GM12873 (cell line): Measurements from ENCODE around the gene BDKRB1.

Source experiments
- TF ChIP-seq, protein P1 (sequence below): IDR thresholded peaks from 2 replicates; pipeline ENCODE4 v1.5.1; 2012; ENCODE audit warnings: low read depth, mild to moderate bottlenecking, moderate library complexity, low read length, control low read depth; ENCODE audit not compliant: insufficient read depth; ENCODE audit errors: missing control alignments

Gene BDKRB1

DNA sequence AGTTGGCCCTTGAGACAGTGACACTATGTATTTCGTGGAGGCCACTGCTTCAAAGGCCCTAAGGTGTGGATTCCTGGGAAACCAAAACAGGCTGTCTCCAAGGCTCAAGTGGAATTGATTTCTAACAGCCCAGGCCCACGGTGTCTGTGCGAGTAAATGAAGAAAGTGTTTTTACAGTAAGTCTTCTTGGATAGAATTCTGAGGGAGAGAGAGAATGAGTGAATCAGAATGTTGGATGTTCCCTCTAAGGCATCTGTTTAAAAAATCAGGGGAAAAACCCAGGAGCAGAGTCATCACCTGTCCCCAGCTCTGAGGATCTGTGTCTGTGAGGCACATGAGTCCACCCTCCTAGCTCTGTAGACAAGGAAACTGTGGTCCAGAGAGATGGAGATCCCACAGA, 22.3 kb upstream of the BDKRB1 start:
- TF ChIP-seq, protein P1, sequence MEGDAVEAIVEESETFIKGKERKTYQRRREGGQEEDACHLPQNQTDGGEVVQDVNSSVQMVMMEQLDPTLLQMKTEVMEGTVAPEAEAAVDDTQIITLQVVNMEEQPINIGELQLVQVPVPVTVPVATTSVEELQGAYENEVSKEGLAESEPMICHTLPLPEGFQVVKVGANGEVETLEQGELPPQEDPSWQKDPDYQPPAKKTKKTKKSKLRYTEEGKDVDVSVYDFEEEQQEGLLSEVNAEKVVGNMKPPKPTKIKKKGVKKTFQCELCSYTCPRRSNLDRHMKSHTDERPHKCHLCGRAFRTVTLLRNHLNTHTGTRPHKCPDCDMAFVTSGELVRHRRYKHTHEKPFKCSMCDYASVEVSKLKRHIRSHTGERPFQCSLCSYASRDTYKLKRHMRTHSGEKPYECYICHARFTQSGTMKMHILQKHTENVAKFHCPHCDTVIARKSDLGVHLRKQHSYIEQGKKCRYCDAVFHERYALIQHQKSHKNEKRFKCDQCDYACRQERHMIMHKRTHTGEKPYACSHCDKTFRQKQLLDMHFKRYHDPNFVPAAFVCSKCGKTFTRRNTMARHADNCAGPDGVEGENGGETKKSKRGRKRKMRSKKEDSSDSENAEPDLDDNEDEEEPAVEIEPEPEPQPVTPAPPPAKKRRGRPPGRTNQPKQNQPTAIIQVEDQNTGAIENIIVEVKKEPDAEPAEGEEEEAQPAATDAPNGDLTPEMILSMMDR, result no peak

DNA sequence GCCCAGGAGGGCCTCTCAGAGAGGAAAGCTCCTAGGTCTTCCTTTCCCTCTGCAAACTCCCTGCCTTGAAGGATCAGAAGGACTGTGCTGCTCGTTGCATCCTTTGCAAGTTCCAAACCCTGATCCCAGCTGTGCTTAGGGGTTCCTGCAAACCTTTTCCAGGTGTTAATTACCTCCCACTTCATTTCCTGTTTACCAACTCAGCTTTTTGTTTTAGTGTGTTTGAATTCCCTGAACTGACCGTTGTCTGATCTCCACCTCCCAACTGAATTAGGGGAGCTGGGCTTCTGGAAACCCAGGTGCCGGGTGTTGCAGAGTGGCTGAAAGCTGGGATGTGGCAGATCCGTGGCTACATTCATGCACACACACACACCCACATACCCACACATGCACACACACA, 20.6 kb upstream of the BDKRB1 start:
- TF ChIP-seq, protein P1, result no peak

DNA sequence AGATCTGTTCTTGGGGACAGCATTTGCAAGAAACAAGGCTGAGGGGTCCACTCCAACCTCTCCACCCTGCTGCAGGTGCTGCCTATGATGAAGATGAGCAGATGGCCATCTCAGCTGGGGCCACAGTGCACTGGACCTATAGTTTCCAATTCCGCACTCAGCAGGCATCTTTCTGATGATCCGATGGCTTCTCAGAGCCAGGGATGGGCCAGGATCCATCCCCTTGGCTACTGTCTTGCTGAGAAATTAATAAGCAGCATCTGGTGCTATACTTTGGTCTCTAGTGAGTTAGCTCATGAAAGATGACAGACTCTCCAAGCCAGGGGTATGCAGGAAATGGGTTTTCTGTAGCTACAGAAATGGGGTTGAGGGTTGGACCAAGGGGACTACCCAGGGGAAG, 18.4 kb upstream of the BDKRB1 start:
- TF ChIP-seq, protein P1, result no peak

GRCh38 chr14:96238676-96239265, 17.2 kb upstream of the BDKRB1 start:
- TF ChIP-seq, protein P1, result no peak

GRCh38 chr14:96239711-96240141, 16.3 kb upstream of the BDKRB1 start:
- TF ChIP-seq, protein P1, result no peak

GRCh38 chr14:96240641-96241040, 15.4 kb upstream of the BDKRB1 start:
- TF ChIP-seq, protein P1, result no peak

DNA sequence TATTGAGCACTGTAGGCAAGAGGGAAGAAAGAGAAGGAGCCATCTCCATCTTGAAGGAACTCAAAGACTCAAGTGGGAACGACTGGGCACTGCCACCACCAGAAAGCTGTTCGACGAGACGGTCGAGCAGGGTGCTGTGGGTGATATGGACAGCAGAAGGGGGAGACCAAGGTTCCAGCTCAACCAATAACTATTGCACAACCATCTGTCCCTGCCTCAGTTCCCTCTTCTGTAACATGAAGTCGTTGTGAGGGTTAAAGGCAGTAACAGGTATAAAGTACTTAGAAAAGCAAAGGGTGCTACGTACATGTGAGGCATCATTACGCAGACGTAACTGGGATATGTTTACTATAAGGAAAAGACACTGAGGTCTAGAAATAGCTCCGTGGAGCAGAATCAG, 13.9 kb upstream of the BDKRB1 start:
- TF ChIP-seq, protein P1, result no peak

DNA sequence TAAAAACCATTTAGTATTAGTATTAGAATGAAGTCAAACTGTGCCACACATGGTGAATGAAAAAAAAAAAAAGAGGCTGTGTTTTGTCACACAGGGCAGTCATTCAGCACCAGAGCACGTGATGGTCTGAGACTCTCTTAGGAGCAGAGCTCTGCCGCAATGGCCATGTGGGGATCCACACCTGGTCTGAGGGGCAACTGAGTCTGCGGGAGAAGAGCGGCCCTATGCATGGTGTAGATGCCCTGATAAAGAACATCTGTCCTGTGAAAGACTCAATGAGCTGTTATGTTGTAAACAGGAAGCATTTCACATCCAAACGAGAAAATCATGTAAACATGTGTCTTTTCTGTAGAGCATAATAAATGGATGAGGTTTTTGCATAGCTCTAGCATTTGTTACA, 12.2 kb upstream of the BDKRB1 start:
- TF ChIP-seq, protein P1, result no peak
